HG03432 (cell line): ENCODE measurements around the gene NUP88.
"Not testable (repeated sequence)": the region's sequence is repeated elsewhere in the genome, so short reads cannot be mapped to it uniquely, and the experiment has no call there.

Experiments
- ATAC-seq: cut with Tn5 transposase; IDR thresholded peaks from one replicate; pipeline ENCODE4 v1.9.1; 2021; ENCODE audit warnings: mild to moderate bottlenecking, moderate library complexity; ENCODE audit not compliant: unreplicated experiment

The NUP88 gene

DNA sequence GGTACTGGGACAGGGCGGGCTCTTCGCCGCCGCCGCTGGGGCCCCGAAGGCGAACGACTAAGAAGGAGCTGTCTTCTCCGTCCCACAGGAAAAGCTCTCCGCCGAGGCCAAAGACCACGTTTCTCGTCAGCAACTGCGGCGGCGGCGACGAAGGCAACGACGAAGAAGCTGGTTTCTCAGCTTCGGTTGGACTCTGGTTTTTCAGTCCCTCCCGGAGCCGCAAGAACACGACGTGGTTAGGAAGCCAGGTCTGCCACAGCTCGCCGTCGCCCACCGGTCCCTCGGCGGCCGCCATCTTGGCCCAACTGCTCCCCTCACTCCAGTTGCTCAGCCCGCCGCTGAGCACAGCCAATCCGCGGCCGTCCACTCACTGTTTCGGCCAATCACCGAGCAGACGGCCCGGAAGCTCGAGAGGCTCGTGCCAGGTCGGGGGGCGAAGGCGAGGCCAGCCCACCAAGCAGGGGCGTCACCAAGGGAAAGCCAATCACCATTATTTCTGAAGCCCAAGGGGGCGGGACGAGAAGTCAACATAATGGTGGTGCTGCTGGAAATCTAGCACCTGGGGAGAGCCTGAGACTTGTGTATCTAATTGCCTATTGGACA lies at the start of gene NUP88:
Gene NUP88 (minus strand): TSS at position 307 of the 603 bp plus-strand sequence. CDS start 12 bp downstream, at position 295.
- peak; percentile 88 for ATAC-seq

DNA sequence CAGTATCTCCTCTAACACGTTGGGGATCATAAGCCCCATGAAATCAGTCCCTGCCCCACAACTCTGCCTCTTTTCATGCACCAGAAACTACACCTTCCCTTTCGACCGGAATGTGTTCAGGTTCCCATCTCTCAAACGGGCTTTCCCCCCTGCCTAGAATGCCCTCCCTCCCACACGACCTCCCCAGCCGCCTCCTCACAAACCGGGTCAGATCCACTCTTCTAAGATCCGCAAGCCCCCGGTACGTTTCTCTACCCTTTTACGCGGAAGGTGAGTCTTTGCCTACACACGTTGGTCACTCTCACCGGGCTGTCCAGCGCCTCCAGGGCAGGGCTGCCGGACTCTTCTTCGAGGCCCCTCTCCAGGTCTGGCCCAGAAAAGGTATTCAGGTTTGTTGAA lies 48.6 kb upstream of the NUP88 start:
- peak; percentile 17 for ATAC-seq

DNA sequence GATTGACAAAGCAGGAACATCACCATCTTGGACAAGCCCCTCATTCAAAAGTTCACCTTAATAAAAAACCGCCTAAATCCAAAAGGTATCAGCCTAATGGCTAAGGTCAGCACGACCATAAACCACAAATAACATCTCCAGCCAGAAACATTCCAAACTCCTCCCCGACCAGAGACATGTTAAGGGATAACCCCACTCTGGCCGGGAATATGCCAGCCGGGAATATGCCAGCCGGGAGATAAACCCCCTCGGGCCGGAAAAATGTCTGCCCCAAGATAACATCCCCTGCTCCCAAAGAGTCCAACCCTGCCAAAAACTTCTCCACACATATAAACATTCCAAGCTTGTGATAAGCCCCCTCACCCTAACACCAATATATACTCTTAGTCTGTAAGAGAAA lies 48.0 kb upstream of the NUP88 start:
- ATAC-seq: no peak

DNA sequence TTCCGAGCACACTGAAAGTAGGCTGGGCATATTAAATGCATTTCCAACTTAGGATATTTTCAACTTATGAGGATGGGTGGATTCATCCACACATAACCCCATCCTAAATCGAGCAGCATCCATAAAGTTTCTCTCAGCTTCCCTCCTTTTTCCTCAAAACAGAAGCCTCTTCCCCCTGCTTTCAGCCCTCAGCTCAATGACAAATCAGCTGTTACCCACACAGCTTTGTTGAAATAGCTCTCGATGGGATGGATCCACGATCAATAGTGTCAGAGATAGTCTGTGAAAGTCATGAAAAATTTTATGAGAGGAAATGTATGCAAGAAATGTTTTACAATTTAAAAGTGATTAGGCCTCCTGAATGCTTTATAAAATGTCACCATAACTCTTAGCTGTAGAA lies 46.8 kb upstream of the NUP88 start:
- no peak for ATAC-seq

DNA sequence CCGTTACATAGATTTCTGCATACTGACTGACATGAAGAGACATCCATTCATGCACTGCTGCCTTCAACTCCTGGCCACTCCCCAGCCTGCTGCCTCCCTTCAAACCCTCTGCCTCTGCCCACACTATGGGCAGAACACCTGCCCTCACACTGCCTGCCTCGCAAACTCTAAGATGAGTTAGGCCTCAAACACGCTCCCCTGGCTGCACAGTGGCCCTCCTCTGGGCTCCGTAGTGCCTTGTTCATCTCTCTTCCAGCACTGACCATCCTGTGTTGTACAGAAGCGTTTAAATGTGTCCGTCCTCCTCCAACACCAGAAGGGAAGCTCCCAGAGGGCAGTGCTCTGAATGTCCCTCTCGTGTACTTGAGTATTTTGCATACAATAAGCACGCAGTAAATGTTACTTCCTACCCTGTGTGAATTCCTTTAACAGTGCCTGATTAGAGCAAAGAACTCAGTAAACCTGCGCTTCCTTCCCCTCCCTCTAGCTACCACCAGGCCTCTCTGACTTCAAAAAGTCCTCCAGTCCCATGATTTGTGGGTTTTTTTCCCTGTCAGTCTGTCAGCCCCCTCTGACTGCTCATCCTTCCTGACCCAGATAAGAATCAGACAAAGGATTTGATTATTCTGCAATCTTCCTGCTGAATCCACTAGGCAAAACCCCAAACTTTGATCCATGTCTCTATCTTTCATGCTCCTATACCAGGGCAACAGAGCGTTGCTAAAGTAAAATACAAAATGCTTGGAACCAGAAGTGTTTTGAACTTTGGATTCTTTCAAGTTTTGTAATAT lies 45.5 kb upstream of the NUP88 start:
- no peak for ATAC-seq

DNA sequence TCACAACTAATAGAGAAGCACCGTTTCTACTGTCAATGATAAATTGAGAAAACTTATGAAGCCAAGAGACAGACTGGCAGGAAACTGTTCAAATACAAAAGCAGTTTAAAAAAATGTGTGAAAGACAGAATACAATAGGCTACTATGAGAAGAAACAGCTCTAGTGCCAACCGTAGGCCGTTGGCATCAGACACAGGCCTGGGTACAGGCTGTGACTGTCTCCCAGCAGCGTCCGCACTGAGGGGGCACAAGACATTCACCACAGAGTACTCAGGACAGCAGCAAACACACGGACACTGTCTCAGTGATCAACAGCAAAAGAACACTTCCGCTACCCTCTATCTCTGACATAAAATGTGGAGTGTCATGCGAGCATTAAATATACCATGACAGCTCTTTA lies 27.3 kb upstream of the NUP88 start:
- no peak for ATAC-seq

DNA sequence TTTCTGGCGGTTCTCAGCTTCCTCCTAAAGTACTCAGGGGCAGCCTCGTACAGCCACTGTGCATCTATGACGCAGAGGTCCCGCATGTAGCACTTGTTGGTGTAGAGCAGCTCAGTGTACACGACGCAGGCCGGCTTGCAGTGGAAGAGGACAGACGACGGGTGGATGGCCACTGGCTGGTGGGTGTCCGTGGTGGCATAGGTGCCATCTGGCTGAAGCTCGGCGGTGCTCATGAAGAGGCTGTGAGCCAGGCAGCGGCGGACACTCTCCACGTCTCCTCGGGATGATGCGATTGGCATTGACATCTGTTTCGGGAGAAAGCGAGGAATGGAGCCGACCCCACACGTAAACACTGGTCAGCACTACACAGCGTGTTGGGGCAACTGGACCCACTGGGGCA lies 24.7 kb upstream of the NUP88 start:
- no peak for ATAC-seq

DNA sequence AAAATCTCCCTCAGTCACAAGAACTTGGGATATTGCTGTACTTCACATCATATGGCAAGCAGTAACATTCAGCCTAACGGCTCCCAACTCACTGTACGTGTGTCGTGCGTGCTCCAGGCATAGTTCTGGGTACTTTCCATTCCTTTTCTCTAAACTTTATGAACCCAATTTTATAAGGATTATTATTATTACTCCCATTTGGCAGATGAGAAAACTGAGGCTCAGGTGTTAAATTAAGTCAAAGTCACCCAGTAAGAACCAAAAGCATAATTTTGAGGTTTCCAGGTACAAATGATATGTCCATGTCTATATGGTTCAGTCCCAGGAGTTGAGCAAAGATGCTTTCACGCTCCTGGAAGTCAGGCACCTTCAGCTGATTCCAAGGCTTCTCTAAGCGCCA lies 24.3 kb upstream of the NUP88 start:
- no peak for ATAC-seq

DNA sequence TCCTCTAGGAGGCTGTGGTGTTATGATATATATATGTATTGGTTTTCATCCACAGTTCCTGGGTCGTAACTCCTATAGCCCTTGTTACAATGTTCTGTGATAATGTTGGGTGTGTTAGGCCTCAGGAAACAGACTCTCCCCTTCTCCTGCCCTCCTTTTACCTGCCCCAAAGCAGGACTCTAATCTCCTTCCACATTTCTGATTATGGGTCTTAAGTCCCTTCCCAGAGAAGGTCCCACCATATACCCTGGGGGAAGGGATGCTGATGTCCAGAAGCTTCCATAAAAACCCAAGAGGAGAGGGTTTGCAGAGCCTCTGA lies 19.9 kb upstream of the NUP88 start:
- no peak for ATAC-seq

DNA sequence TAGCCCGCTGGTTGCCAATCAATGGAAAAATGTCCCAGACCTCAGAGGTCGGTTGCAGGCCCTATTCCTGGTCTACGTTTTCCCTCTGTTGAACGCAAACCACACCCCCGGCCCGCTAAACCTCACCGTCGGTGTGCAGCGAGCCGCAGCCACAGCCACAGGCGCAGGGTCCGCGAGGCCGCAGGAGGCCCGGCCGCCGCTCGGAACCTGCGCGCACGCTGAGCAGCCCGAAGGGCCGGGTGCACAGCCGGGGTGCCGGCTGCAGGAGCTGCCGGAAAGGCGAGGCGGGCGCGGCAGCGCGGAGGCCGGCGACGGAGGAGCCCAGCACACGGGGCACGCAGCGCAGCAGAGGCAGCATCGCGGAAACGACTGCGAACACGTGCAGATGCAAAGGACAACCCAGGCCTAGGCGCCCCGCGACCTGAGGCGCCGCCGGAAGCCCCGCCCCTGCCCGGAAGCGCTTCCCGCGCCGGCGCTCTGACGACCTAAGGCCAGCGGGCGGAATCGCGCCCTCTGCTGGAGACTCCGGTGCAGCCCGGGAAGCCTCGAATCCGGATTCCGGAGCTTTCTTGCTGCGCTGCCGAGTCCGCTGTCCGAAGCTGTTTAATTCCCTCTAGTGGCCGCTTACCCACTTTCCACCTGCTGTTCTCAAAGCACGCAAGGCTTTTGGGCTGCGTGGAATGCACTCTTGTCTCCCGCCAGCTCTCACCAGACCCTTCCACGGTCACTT lies 19.4 kb upstream of the NUP88 start, which contains the start of gene C1QBP:
Gene C1QBP (minus strand): TSS at position 440 of the 730 bp plus-strand sequence. CDS start 82 bp downstream, at position 358.
- ATAC-seq: peak; percentile 90

DNA sequence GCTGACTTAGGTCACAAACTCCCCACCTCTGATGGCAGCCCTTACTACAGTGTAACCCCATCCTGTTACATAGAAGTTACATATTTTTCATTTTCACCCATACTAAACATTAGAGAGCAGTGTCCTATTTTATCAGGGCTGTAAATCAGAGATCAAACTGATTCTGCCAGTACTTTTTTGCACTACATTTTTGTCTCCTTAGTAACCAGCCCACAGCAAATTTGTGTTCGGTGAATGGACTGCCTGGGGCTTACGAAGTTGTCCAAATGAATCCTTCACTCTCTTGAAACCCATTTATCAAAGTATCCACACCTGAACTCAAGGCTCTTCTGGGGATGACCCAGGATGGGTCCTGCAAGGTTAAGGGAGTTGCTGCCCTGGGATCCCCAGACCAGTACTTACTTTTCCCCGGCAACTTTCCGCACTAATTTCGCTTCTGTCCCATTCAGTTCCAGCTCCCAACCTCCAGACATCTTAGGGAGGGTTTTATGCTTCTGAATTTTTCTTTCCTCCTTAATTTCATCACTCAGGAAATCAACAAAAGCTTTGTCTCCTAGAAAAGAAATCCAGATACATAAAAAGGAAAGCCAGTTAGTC lies 18.4 kb upstream of the NUP88 start:
- no peak for ATAC-seq

DNA sequence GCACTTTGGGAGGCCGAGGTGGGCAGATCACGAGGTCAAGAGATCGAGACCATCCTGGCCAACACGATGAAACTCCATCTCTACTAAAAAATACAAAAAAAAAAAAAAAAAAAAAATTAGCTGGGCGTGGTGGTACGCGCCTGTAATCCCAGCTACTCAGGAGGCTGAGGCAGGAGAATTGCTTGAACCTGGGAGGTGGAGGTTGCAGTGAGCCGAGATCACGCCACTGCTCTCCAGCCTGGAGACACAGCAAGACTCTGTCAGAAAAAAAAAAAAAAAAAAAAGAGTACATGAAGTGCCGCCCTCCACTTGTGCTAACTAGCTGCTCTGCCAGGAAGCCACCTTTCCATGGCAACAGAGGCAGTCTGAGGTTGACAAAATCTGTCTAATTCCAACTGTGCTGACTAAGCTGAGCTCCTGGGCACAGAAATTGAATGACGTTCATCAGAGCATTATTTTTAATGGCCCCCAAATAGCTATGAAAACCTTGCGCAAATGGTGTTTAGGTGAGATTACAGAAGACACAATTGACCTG lies 16.4 kb upstream of the NUP88 start:
- not testable (repeated sequence) for ATAC-seq

DNA sequence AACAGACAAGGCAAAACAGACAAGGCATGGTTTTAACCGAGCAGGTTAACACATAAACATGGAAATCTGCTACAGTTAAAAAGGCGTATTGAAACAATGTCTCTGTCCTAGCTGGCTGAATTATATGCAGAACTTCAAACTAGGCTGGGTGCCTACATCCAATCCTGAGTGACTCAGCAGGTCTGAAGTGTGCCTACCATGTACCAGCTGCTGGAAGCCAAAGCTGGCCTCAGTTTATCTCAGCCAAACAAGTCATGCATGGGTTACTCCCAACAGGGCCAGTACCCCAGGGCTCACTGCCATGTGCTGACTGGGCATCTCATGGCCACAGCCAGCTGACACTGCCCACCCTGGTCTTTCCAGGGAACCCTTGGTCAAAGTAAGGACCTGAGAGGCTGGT lies 15.5 kb upstream of the NUP88 start:
- ATAC-seq: no peak

DNA sequence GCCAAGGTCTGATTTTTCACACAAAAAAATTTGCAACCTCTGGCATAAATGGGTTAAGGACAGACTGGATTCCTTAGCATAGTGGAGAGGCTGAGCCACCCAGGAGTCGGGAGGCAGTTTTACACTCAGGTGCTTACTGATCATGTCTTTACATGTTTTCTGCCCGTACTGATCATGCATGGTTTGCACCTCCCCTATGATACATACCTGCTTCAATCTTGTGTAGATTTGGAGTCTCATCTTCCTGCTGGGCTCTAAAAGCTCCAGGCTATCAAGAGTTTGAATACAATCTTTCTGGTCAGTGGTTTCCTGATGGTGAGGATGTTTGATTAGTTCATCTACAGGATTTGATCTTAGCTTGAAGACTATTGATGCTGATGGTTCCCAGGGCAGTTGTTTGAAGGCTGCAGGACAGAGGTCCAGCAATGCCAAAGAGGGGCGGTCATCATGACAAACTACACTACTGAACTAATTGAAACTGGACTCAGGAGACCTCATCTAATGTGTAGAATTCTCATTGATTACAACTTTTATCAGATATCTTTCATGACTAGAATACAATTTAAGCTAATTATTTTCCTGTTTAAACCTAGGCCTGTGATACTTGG lies 12.6 kb upstream of the NUP88 start:
- no peak for ATAC-seq

DNA sequence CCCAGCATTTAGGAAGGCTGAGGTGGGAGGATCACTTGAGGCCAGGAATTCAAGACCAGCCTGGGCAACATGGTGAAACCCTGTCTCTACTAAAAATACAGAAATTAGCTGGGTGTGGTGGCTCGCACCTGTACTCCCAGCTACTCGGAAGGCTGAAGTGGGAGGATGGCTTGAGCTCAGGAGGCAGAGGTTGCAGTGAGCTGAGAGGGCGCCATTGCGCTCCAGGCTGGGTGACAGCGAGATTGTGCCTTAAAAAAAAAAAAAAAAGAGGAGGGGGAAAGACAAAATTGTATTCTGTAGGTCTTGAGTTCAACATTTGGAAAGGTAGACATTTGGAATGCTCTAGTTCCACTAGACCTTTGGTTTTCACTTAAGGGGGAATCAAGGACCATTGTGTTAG lies 11.8 kb upstream of the NUP88 start:
- ATAC-seq: not testable (repeated sequence)

DNA sequence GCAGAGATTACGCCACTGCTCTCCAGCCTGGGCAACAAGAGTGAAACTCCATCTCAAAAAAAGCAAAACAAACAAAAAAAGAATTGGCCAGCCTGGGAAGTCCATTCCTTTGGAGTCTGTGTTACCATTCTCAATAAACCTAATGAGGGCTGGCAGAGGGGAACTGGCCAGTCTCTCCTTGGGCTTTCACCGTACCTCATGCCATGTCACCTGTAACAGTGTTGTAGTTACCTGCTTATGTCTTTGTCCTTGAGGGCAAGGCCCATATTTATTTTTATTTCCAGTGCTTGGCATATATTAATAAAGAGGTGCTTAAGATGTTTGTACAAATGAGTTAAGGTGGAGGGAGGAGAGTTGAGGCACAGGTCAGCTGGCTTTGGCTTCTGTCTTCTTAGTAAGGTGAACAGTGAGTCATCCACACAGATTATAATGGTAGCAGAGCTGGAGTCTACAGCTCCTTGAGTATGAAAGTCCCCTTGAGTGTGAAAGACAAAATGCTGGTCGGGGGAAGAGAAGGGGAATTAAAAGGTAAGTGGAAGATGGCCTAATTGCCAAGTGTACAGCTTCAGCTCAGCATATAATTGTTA lies 11.0 kb upstream of the NUP88 start:
- ATAC-seq: no peak

DNA sequence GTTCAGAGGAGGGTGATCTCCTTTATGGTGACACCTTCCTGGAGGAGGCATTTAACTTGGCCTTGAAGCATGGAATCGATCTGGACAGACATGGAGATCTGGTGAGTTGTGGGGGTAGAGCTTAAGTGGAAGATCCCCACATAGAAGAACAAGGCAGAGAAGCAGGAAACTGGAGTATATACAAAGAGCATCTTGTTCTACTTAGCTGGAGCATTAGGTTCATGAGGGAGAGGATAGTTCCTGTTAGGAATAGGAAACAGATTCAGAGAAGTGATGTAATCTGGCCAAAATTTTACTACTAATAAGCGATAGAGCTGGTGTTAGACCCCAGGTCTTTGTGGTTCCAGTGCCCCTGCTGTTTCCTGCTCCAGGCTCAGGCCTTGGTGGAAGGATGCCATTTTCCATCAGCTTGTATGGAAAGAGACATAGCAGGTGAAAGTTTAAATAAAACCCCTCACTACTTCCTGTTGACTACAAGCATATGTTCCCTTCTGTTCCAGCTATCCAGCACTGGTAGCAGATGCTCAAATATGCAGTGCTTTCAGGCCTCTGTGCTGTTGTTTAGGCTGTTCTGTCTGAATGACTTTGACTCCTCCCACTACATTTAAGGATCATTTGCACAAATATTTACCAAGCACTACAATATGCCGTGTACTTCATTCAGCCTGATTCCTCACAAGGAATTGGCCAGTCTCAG lies 9.9 kb upstream of the NUP88 start:
- no peak for ATAC-seq

DNA sequence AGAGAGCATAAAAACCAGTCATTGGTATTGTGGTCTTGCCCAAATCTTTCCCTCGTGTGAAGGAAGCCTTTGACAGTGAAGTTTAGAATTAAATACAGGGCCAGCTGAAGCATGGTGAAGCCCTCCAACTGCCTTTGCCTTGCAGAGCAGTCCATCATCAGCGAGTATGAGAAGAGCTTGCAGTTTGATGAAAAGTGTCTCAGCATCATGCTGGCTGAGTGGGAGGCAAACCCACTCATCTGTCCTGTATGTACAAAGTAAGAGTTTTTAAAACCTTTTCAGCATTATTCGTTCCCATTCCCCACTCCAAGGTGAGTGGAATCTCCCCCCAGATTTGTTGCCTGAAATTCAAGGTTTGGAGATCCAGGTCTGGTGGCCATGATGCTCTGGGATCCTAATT lies 6.4 kb upstream of the NUP88 start:
- no peak for ATAC-seq

DNA sequence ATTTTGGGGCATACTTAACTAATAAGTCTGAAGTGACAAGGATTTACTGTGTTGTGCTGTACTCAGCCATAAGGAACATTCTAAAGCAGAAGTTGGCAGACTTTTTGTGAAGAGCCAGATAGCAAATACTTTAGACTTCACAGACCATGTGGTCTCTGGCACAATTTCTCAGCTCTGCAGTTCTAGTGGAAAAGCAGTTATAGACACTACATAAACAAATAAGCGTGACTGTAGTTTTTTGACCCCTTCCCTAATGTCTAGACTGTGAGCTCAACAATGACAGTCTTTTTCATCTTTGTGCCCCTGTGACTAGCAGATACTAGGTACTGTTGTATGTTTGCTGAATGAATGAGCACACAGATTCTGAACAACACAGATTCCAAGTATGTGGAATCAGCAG lies 5.4 kb upstream of the NUP88 start:
- no peak for ATAC-seq

DNA sequence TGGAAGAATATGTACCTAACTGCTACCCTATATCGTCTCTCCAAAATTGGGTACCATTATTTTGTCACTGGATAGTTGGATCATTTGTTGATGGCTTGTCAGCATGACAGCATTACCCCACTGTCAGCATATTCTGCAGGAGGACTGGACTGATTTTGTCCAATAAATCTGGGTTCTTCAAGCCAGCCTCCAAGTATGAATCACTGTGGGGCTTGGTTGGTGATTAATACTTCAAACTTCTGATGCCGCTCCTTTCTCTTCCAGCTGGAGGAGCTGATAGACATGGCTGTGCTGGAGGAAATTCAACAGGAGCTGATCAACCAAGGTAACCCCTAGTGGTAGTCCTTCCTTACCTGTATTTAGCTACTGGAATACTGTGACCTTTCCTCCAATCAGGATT lies 3.0 kb upstream of the NUP88 start:
- ATAC-seq: no peak
